H1 (cell line): ENCODE results near the gene BSG. TPM values are rescaled to one million over a fixed set of nuclear protein-coding genes. Genes with fewer than 3 reads are reported as not detected.
A peak's percentile ranks its signal among the peaks of the same experiment; 100 is the strongest.

ENCODE experiments used
- CTCF ChIA-PET: fragments of 300-600 bp; sonication (Branson Sonifier 250); formaldehyde crosslinking; loops from one replicate; lab custom pipeline; 2021; ENCODE audit not compliant: partially characterized antibody; lab: Charles Lee
- POLR2A ChIA-PET: fragments of 300-600 bp; sonication (Branson Sonifier 250); formaldehyde crosslinking; loops from one replicate; lab custom pipeline; 2021; ENCODE audit warnings: inconsistent platforms; ENCODE audit not compliant: partially characterized antibody; lab: Charles Lee
- DNase-seq, 2 experiments: peaks; one replicate each; pipeline versions ENCODE4 v3.0.0 to v3.0.0-alpha.2; 2010 to 2022; ENCODE audit warnings: low spot score in 2 of 2, low read depth in 1 of 2, mixed read lengths in 1 of 2
- FAIRE-seq: peaks from 2 replicates; lab custom pipeline; 2011; peaks lifted over from hg19 to GRCh38; lab: Jason Lieb, UNC
- H2AFZ ChIP-seq: 2 replicates; pipeline ENCODE4 v1.8.1; 2012; ENCODE audit warnings: low read length, inconsistent platforms
- H2AK5ac ChIP-seq: 2 replicates; pipeline ENCODE4 v1.6.1; 2013; ENCODE audit warnings: low read depth, low read length
- H2BK120ac ChIP-seq: replicated peaks from 2 replicates; pipeline ENCODE3; 2013; ENCODE audit warnings: low read depth, low read length, inconsistent platforms
- H2BK12ac ChIP-seq: 2 replicates; pipeline ENCODE4 v1.6.1; 2013; ENCODE audit warnings: low read depth, low read length
- H2BK15ac ChIP-seq: 2 replicates; pipeline ENCODE4 v1.6.1; 2013; ENCODE audit warnings: low read length
- H2BK20ac ChIP-seq: 2 replicates; pipeline ENCODE4 v1.6.1; 2013; ENCODE audit warnings: low read length
- H2BK5ac ChIP-seq: 2 replicates; pipeline ENCODE4 v1.6.1; 2013; ENCODE audit warnings: low read depth, low read length
- H3K14ac ChIP-seq: 2 replicates; pipeline ENCODE4 v1.6.1; 2013; ENCODE audit warnings: inconsistent platforms; ENCODE audit not compliant: insufficient read length
- H3K18ac ChIP-seq: 2 replicates; pipeline ENCODE4 v1.6.1; 2013; ENCODE audit warnings: low read length; ENCODE audit errors: extremely low read depth
- H3K23ac ChIP-seq: 2 replicates; pipeline ENCODE4 v1.6.1; 2013; ENCODE audit warnings: inconsistent platforms; ENCODE audit not compliant: insufficient read length
- H3K23me2 ChIP-seq: 2 replicates; pipeline ENCODE4 v1.6.1; 2013; ENCODE audit warnings: low read depth, low read length
- H3K27ac ChIP-seq: 2 replicates; pipeline ENCODE4 v1.6.1; 2011; ENCODE audit warnings: low read depth, low read length, inconsistent platforms
- H3K27me3 ChIP-seq, 4 experiments: replicated peaks in 1 of 4; 1 replicate in 1 of 4; 2 replicates in 3 of 4; pipeline versions ENCODE4 v1.6.1 to v1.8.1; 2011 to 2013; ENCODE audit warnings: low read length in 3 of 4, mild to moderate bottlenecking in 3 of 4, inconsistent platforms in 2 of 4, mixed read lengths in 2 of 4, moderate library complexity in 1 of 4; ENCODE audit not compliant: control insufficient read depth in 3 of 4, insufficient read depth in 3 of 4; ENCODE audit errors: extremely low read depth in 1 of 4
- H3K36me3 ChIP-seq, 4 experiments: 2 replicates each; pipeline versions ENCODE4 v1.6.1 to v1.8.1; 2011 to 2013; ENCODE audit warnings: mild to moderate bottlenecking in 4 of 4, low read length in 3 of 4, moderate library complexity in 2 of 4, control low read depth in 1 of 4, inconsistent platforms in 1 of 4; ENCODE audit not compliant: insufficient read depth in 4 of 4, control insufficient read depth in 2 of 4
- H3K4ac ChIP-seq: replicated peaks from 2 replicates; pipeline ENCODE3; 2013; ENCODE audit warnings: low read length, low read depth, mixed read lengths, inconsistent platforms; ENCODE audit not compliant: insufficient read length
- H3K4me1 ChIP-seq, 4 experiments: replicated peaks in 1 of 4; 1 replicate in 1 of 4; 2 replicates in 3 of 4; pipeline versions ENCODE4 v1.6.1 to v1.8.1; 2011 to 2013; ENCODE audit warnings: low read length in 3 of 4, inconsistent platforms in 2 of 4, mixed read lengths in 1 of 4; ENCODE audit not compliant: insufficient read depth in 4 of 4, control insufficient read depth in 3 of 4
- H3K4me2 ChIP-seq, 2 experiments: 2 replicates each; pipeline versions ENCODE4 v1.6.1 to v1.8.1; 2011 to 2013; ENCODE audit warnings: low read depth in 2 of 2, low read length in 2 of 2, control low read depth in 1 of 2, inconsistent platforms in 1 of 2, mild to moderate bottlenecking in 1 of 2; ENCODE audit not compliant: insufficient read depth in 1 of 2
- H3K4me3 ChIP-seq, 4 experiments: fragments of 200-600, 300-600 bp in 1 of 4; sonication (generic), shearing (Covaris generic), sonication (Bioruptor Twin) in 1 of 4; 2 replicates each; pipeline versions ENCODE4 v1.5.1 to v1.8.1; 2011 to 2016; ENCODE audit warnings: low read length in 4 of 4, low read depth in 3 of 4, control low read depth in 2 of 4, inconsistent platforms in 2 of 4, mild to moderate bottlenecking in 2 of 4, mixed read lengths in 1 of 4, moderate library complexity in 1 of 4; ENCODE audit not compliant: insufficient read depth in 2 of 4; ENCODE audit errors: extremely low read depth in 1 of 4
- H3K56ac ChIP-seq: replicated peaks from 2 replicates; pipeline ENCODE3; 2013; ENCODE audit warnings: low read depth, mild to moderate bottlenecking, mixed read lengths, low read length, inconsistent platforms; ENCODE audit not compliant: insufficient read length
- H3K79me1 ChIP-seq: 2 replicates; pipeline ENCODE4 v1.6.1; 2013; ENCODE audit warnings: low read depth, low read length, control low read depth
- H3K79me2 ChIP-seq, 2 experiments: 2 replicates each; pipeline versions ENCODE4 v1.6.1 to v1.8.1; 2012 to 2013; ENCODE audit warnings: low read length in 2 of 2, mild to moderate bottlenecking in 2 of 2, inconsistent platforms in 1 of 2; ENCODE audit not compliant: insufficient read depth in 2 of 2, control insufficient read depth in 1 of 2
- H3K9ac ChIP-seq, 4 experiments: replicated peaks in 1 of 4; 1 replicate in 1 of 4; 2 replicates in 3 of 4; pipeline versions ENCODE4 v1.6.1 to v1.8.1; 2011 to 2013; ENCODE audit warnings: low read depth in 3 of 4, low read length in 3 of 4, control low read depth in 2 of 4, mild to moderate bottlenecking in 2 of 4, moderate library complexity in 2 of 4, inconsistent platforms in 1 of 4; ENCODE audit errors: extremely low read depth in 1 of 4
- H3K9me3 ChIP-seq, 2 experiments: 2 replicates each; pipeline versions ENCODE4 v1.6.1 to v1.8.1; 2012 to 2013; ENCODE audit warnings: mild to moderate bottlenecking in 2 of 2, moderate library complexity in 2 of 2, control low read depth in 1 of 2, inconsistent platforms in 1 of 2, low read depth in 1 of 2, low read length in 1 of 2, mixed read lengths in 1 of 2; ENCODE audit not compliant: insufficient read depth in 2 of 2
- H4K20me1 ChIP-seq, 2 experiments: replicated peaks in 1 of 2; 2 replicates each; pipeline versions ENCODE3 to v1.8.1; 2011 to 2013; ENCODE audit warnings: inconsistent platforms in 2 of 2, low read length in 2 of 2, mild to moderate bottlenecking in 1 of 2; ENCODE audit not compliant: insufficient read depth in 2 of 2, control insufficient read depth in 1 of 2
- H4K5ac ChIP-seq: 2 replicates; pipeline ENCODE4 v1.6.1; 2013; ENCODE audit warnings: low read length, low read depth, mixed read lengths, inconsistent platforms; ENCODE audit not compliant: insufficient read length
- H4K8ac ChIP-seq: 2 replicates; pipeline ENCODE4 v1.8.0; 2013; ENCODE audit warnings: mild to moderate bottlenecking, moderate library complexity, low read length, inconsistent platforms; ENCODE audit not compliant: insufficient read depth; ENCODE audit errors: extremely low read depth
- H4K91ac ChIP-seq: replicated peaks from 2 replicates; pipeline ENCODE3; 2013; ENCODE audit warnings: low read length, mixed read lengths, inconsistent platforms; ENCODE audit not compliant: insufficient read length
- FOSL1 ChIP-seq: IDR thresholded peaks from 2 replicates; pipeline ENCODE4 v1.6.1; 2011; ENCODE audit warnings: mild to moderate bottlenecking, low read depth, low read length, moderate library complexity; ENCODE audit not compliant: insufficient read depth
- JUND ChIP-seq: IDR thresholded peaks from 2 replicates; pipeline ENCODE4 v1.6.1; 2011; ENCODE audit warnings: mild to moderate bottlenecking, improper control_type of control experiment, low read length
- RAD21 ChIP-seq, 2 experiments: IDR thresholded peaks in 1 of 2; conservative IDR thresholded peaks in 1 of 2; 2 replicates each; pipeline ENCODE4 v1.6.1; 2011; ENCODE audit warnings: low read depth in 2 of 2, low read length in 2 of 2, improper control_type of control experiment in 1 of 2, inconsistent platforms in 1 of 2, mild to moderate bottlenecking in 1 of 2, moderate library complexity in 1 of 2
- SP1 ChIP-seq: IDR thresholded peaks from 2 replicates; pipeline ENCODE4 v1.6.1; 2011; ENCODE audit warnings: low read depth, low read length
- SRF ChIP-seq: IDR thresholded peaks from 2 replicates; pipeline ENCODE4 v1.6.1; 2011; ENCODE audit warnings: mild to moderate bottlenecking, low read depth, low read length, moderate library complexity
- WGBS, 2 experiments: shearing (Covaris generic) in 1 of 2; methylation state at CpG; one replicate each; pipeline versions ENCODE4 v1.1.6 to v1.1.7; 2013 to 2015; ENCODE audit warnings: low lambda C conversion rate in 2 of 2, mixed read lengths in 2 of 2, inconsistent platforms in 1 of 2, low coverage in 1 of 2, missing lambda C conversion rate in 1 of 2; ENCODE audit not compliant: insufficient replicate concordance in 2 of 2, insufficient coverage in 1 of 2, insufficient read length in 1 of 2; ENCODE audit errors: extremely low coverage in 1 of 2, missing lambda C conversion rate in 1 of 2; 5-methylcytosine and 5-hydroxymethylcytosine counted together
- polyA plus RNA-seq, 7 experiments: library from polyadenylated mRNA; depleted of rRNA in 3 of 7; stranded (reverse) in 5 of 7; unstranded in 2 of 7; fragments of >200 nt in 5 of 7; fragments of 200-250 nt in 2 of 7; gene quantifications; 1 replicate in 5 of 7; 2 replicates in 1 of 7; 4 replicates in 1 of 7; pipeline versions ENCODE4 v1.2.1 to v1.2.3, GENCODE V29; 2011 to 2013; ENCODE audit warnings: missing spikeins in 2 of 7, mixed read lengths in 2 of 7
- total RNA-seq: library from RNA; stranded (reverse); fragmentation: NEBNext Ultra II Directional; extraction: Animal tissue kit (Norgen Biotek cat#: 25700); gene quantifications from 2 replicates; pipeline ENCODE4 v1.2.1, GENCODE V29; 2021
- TF ChIP-seq, protein P1 (sequence below): IDR thresholded peaks from 2 replicates; pipeline ENCODE4 v1.6.1; 2011; ENCODE audit warnings: low read depth, mild to moderate bottlenecking, low read length; ENCODE audit not compliant: insufficient read depth
- TF ChIP-seq, protein P2 (sequence below): IDR thresholded peaks from 2 replicates; pipeline ENCODE4 v1.6.1; 2012; ENCODE audit warnings: inconsistent platforms
- TF ChIP-seq, protein P3 (sequence below), 3 experiments: IDR thresholded peaks; 1 replicate in 2 of 3; 2 replicates in 1 of 3; pipeline versions ENCODE4 v1.5.1 to v1.6.1; 2011; ENCODE audit warnings: low read length in 3 of 3, mild to moderate bottlenecking in 3 of 3, inconsistent platforms in 2 of 3, low read depth in 1 of 3, moderate library complexity in 1 of 3; ENCODE audit not compliant: insufficient read depth in 1 of 3; ENCODE audit errors: control extremely low read depth in 1 of 3

BSG gene
- total and polyA plus RNA-seq, 2 of the 8 experiments (the other 6 are each of a cell fraction or from before 2014, with no cell fraction given), result 726 to 1,055 TPM

DNA sequence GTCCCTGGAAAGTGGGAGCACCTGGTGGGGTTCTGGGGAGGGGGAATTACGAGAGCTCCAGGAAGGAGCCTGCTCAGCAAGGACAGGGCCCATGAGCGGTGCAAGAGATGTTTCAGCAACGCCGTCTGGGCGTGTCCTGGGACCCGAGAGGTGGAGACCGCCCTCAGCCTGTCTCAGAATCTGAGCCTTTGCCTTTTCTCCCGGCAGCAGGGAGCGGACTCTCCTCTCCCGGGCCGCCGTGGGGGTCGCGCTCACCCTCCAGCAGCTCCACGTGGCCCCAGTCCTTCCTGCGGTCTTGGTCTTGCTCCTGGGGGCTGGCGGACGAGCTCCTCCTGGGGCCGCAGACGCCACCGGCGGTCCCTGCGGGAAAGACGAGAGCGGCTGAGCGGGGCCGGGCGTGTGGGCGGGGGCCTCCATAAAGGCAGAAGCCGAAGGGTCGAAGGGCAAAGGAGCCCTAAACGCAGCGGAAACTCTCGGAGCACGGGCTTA is 60.2 kb downstream of the BSG start:
- DNase-seq (peak in 1 of 2 experiments; percentile 73), FAIRE-seq (no peak)
- Histone ChIP-seq H3K4me2 (peak overlapping the region; percentile 78 to 82), H2AK5ac (no peak overlapping the region), H3K23me2 (peaks cover 8% of the 10 kb centered on the region), H3K23ac (no peak overlapping the region), H4K91ac (peak overlapping the region; percentile 65), H4K20me1 (peaks cover 4 to 5% of the 10 kb centered on the region in 2 experiments), H3K27me3 (peaks cover 0 to 8% (median under 1%) of the 10 kb centered on the region in 4 experiments; a peak in 2 of 7 replicates), H3K4me1 (peaks cover 0 to 8% (median 3%) of the 10 kb centered on the region in 4 experiments; a peak in 4 of 7 replicates), H4K5ac (no peak overlapping the region), H3K9ac (peak overlapping the region; percentile 35 to 67 (median 64); a peak in 6 of 7 replicates), H3K4me3 (peak overlapping the region; percentile 88 to 99 (median 97)), H2BK20ac (no peak overlapping the region), H2AFZ (0 out of 2 replicates have a peak overlapping the region, but pooled peaks have one; percentile 69), H3K36me3 (peaks cover 0 to 8% (median 2%) of the 10 kb centered on the region in 4 experiments; a peak in 5 of 8 replicates), H3K79me2 (peaks cover 0 to 18% of the 10 kb centered on the region in 2 experiments; a peak in 1 of 4 replicates), H3K9me3 (no peaks in the 10 kb centered on the region), H2BK12ac (no peak overlapping the region), H3K18ac (no peak overlapping the region), H3K4ac (no peak overlapping the region), H2BK15ac (no peak overlapping the region), H2BK120ac (no peak overlapping the region), H3K79me1 (peaks cover 9% of the 10 kb centered on the region), H2BK5ac (no peak overlapping the region; the same call in 1 of the 2 replicates), H3K14ac (no peak overlapping the region), H3K56ac (no peak overlapping the region), H4K8ac (peak overlapping the region; percentile 57; the same call in 1 of the 2 replicates), H3K27ac (peak overlapping the region; percentile 62; the same call in 1 of the 2 replicates)
- ChIA-PET POLR2A (interaction anchor here (0.7 to 3.2 kb wide), 13 partner anchors 8 to 179 kb away, joined by 3 to 11 read pairs (median 4); partner anchors contain the start of gene BSG), CTCF (interaction anchor here (0.8 kb wide), 1 partner anchor 48 kb away, joined by 3 read pairs; no protein-coding TSS in a partner anchor)
- 6% methylated on average over 25 of the region's 35 CpGs; no CpG with 5 or more reads in 1 of the 2 experiments for WGBS, 2 experiments
- TF ChIP-seq, protein P1, sequence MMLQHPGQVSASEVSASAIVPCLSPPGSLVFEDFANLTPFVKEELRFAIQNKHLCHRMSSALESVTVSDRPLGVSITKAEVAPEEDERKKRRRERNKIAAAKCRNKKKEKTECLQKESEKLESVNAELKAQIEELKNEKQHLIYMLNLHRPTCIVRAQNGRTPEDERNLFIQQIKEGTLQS, result no peak
- TF ChIP-seq, protein P2, sequence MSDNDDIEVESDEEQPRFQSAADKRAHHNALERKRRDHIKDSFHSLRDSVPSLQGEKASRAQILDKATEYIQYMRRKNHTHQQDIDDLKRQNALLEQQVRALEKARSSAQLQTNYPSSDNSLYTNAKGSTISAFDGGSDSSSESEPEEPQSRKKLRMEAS, result peak; percentile 52
- TF ChIP-seq JUND (no peak), SP1 (no peak), SRF (no peak), FOSL1 (no peak), RAD21 (IDR thresholded peaks at IDR 0.05 in 1 of 2, conservative IDR thresholded peaks at IDR 0.05 in 1 of 2; ENCODE audit: low read depth in 2 of 2, low read length in 2 of 2) (no peak)
- TF ChIP-seq, protein P3, sequence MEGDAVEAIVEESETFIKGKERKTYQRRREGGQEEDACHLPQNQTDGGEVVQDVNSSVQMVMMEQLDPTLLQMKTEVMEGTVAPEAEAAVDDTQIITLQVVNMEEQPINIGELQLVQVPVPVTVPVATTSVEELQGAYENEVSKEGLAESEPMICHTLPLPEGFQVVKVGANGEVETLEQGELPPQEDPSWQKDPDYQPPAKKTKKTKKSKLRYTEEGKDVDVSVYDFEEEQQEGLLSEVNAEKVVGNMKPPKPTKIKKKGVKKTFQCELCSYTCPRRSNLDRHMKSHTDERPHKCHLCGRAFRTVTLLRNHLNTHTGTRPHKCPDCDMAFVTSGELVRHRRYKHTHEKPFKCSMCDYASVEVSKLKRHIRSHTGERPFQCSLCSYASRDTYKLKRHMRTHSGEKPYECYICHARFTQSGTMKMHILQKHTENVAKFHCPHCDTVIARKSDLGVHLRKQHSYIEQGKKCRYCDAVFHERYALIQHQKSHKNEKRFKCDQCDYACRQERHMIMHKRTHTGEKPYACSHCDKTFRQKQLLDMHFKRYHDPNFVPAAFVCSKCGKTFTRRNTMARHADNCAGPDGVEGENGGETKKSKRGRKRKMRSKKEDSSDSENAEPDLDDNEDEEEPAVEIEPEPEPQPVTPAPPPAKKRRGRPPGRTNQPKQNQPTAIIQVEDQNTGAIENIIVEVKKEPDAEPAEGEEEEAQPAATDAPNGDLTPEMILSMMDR (IDR thresholded peaks at IDR 0.05; ENCODE audit: control extremely low read depth in 1 of 3, insufficient read depth in 1 of 3, low read depth in 1 of 3, low read length in 3 of 3), result no peak
